Spleen (tissue), 11 donors: ENCODE measurements around the gene VCP. TPM values are rescaled to one million over a fixed set of nuclear protein-coding genes. Genes with fewer than 3 reads are reported as not detected.

Source experiments
- DNase-seq: peaks from one replicate; pipeline ENCODE4 v3.0.0-alpha.2; 2020
- H3K27ac ChIP-seq, 8 donors: fragments of 200-600 bp; sonication (generic) in 7 of 8; 1 replicate in 4 of 8; 2 replicates in 4 of 8; pipeline versions ENCODE4 v1.5.0 to v1.8.0; 2016 to 2021; ENCODE audit warnings: inconsistent platforms in 4 of 8, mild to moderate bottlenecking in 4 of 8, moderate library complexity in 1 of 8
- H3K27me3 ChIP-seq, 7 donors: fragments of 200-600 bp; sonication (generic) in 6 of 7; replicated peaks in 1 of 7; 1 replicate in 4 of 7; 2 replicates in 3 of 7; pipeline versions ENCODE4 v1.5.0 to v1.8.0; 2016 to 2021; ENCODE audit warnings: inconsistent platforms in 3 of 7, mild to moderate bottlenecking in 1 of 7
- H3K36me3 ChIP-seq, 6 donors: fragments of 200-600 bp; sonication (generic) in 5 of 6; 1 replicate in 4 of 6; 2 replicates in 2 of 6; pipeline versions ENCODE4 v1.5.0 to v1.8.0; 2016 to 2021; ENCODE audit warnings: inconsistent platforms in 2 of 6
- H3K4me1 ChIP-seq, 6 donors: fragments of 200-600 bp; sonication (generic) in 5 of 6; 1 replicate in 3 of 6; 2 replicates in 3 of 6; pipeline versions ENCODE4 v1.5.0 to v1.8.0; 2016 to 2021; ENCODE audit warnings: inconsistent platforms in 3 of 6
- H3K4me3 ChIP-seq, 8 donors: fragments of 200-600 bp; sonication (generic) in 7 of 8; 1 replicate in 4 of 8; 2 replicates in 4 of 8; pipeline versions ENCODE4 v1.5.0 to v1.8.0; 2016 to 2021; ENCODE audit warnings: inconsistent platforms in 4 of 8, mild to moderate bottlenecking in 4 of 8, moderate library complexity in 2 of 8
- H3K9me3 ChIP-seq, 8 donors: fragments of 200-600 bp; sonication (generic) in 7 of 8; 1 replicate in 4 of 8; 2 replicates in 4 of 8; pipeline versions ENCODE4 v1.5.0 to v1.8.0; 2016 to 2021; ENCODE audit warnings: inconsistent platforms in 4 of 8
- POLR2A ChIP-seq, 3 donors: fragments of 450-650 bp; IDR thresholded peaks; one replicate each; pipeline ENCODE4 v1.5.1; 2017; ENCODE audit warnings: antibody characterized with exemption in 3 of 3, mild to moderate bottlenecking in 1 of 3
- POLR2AphosphoS5 ChIP-seq, 3 donors: sonication (generic); formaldehyde crosslinking; IDR thresholded peaks; one replicate each; pipeline ENCODE4 v1.5.1; 2017; ENCODE audit warnings: antibody characterized with exemption in 3 of 3
- WGBS, 5 donors: extraction: QIAGEN DNeasy Blood & Tissue Kit in 3 of 5; methylation state at CpG; one replicate each; pipeline versions ENCODE4 v1.1.5 to v1.1.7; 2013 to 2018; 5-methylcytosine and 5-hydroxymethylcytosine counted together
- intact Hi-C: fragments of 100-400 bp; cut with DNase I; formaldehyde crosslinking; loops from one replicate; pipeline ENCODE4 v1.15.0; 2023; ENCODE audit warnings: low total_unique reads
- polyA plus RNA-seq, 3 donors: library from polyadenylated mRNA; stranded (reverse); fragments of 200-250 nt; gene quantifications; one replicate each; pipeline ENCODE4 v1.2.1, GENCODE V29; 2013
- total RNA-seq, 7 donors: library from RNA; depleted of rRNA in 3 of 7; stranded (reverse); fragments of >200 nt in 3 of 7; fragmentation: NEBNext Ultra II Directional in 4 of 7; extraction: Animal tissue kit (Norgen Biotek cat#: 25700) in 4 of 7; gene quantifications; one replicate each; pipeline versions ENCODE4 v1.1.0 to v1.2.1, GENCODE V29; 2016 to 2021
- TF ChIP-seq, protein P1 (sequence below), 11 experiments: fragments of 200-600 bp in 7 of 11; fragments of 450-650 bp in 4 of 11; sonication (generic) in 4 of 11; IDR thresholded peaks in 8 of 11; conservative IDR thresholded peaks in 3 of 11; 1 replicate in 7 of 11; 2 replicates in 4 of 11; pipeline versions ENCODE4 v1.4.0 to v1.8.0; 2016 to 2021; ENCODE audit warnings: antibody characterized with exemption in 11 of 11, inconsistent platforms in 4 of 11, mild to moderate bottlenecking in 1 of 11
- donor health status: healthy with polysubstance abuse.
- donor health status: DM: no; HTN: no; CAD: no; lungs with moderate emphysema.
- donor health status: DM: no; HTN: no; CAD: no.
- donor health status: Bipolar disorder and iron deficiency.
- donor health status: healthy.
- donor health status: DM: no; HTN: no; CAD: no.
- donor health status: DM: yes; HTN: yes; CAD: no.

The VCP gene
- total and polyA plus RNA-seq, 10 donors, result 48.5 to 269 (median 166) TPM

DNA sequence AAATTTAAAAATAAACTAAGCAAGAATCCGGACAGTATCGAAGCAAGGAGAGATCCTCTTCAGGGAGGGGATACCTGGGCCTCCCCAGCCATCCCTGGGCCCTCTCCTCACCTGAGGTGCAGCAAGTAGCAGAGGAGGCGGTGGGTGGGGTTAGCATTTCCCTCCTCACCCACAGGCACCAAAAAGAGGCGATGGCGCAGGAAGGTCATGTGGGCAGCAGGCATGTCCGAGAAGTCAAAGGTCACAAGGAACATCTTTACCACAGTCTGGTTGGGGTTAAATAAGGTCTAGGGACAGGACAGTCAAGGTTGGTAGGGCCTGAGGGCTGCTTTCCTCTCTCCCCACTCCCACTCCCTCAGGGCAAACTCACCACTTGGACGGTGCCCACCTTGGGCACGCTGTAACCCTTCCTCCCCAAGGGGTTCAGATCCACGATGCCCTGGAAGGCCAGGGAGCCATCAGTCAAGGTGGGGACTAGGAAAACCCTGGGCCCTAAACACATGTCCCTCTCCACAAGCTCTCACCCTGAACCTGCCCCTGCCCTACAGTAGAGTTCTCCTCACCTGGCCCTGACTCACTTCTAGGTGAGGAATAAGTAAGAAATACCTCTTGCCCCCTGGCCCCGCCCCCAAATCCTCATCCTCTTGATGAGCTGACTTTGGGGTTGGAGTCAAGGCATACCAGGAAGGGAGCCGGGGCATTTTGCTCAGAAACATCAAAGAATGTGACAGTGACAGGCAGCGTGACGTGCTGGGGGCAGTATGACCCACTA is 33.3 kb upstream of the VCP start:
- no peak overlapping the region for H3K27ac ChIP-seq
- no peak for DNase-seq
- 90 to 95% (median 92%) methylated on average over 13 of the region's 13 CpGs for WGBS, 5 donors
- H3K9me3 ChIP-seq, result no peaks in the 10 kb centered on the region
- H3K4me1 ChIP-seq, result peaks cover 21 to 60% (median 44%) of the 10 kb centered on the region in 6 donors
- no peaks in the 10 kb centered on the region for H3K27me3 ChIP-seq
- no peak overlapping the region for H3K4me3 ChIP-seq
- no peak for TF ChIP-seq POLR2A (IDR thresholded peaks at IDR 0.05)
- intact Hi-C loops, result no loop called here
- H3K36me3 ChIP-seq, result peaks cover 0 to 71% (median 53%) of the 10 kb centered on the region in 6 donors

GRCh38 chr9:35105126-35105525 is 32.7 kb upstream of the VCP start:
- Histone ChIP-seq H3K36me3 (peaks cover 0 to 77% (median 59%) of the 10 kb centered on the region in 6 donors), H3K27ac (no peak overlapping the region), H3K4me1 (peaks cover 17 to 57% (median 38%) of the 10 kb centered on the region in 6 donors), H3K27me3 (no peaks in the 10 kb centered on the region), H3K9me3 (no peaks in the 10 kb centered on the region), H3K4me3 (no peak overlapping the region)
- DNase-seq, result no peak
- TF ChIP-seq, protein P1, sequence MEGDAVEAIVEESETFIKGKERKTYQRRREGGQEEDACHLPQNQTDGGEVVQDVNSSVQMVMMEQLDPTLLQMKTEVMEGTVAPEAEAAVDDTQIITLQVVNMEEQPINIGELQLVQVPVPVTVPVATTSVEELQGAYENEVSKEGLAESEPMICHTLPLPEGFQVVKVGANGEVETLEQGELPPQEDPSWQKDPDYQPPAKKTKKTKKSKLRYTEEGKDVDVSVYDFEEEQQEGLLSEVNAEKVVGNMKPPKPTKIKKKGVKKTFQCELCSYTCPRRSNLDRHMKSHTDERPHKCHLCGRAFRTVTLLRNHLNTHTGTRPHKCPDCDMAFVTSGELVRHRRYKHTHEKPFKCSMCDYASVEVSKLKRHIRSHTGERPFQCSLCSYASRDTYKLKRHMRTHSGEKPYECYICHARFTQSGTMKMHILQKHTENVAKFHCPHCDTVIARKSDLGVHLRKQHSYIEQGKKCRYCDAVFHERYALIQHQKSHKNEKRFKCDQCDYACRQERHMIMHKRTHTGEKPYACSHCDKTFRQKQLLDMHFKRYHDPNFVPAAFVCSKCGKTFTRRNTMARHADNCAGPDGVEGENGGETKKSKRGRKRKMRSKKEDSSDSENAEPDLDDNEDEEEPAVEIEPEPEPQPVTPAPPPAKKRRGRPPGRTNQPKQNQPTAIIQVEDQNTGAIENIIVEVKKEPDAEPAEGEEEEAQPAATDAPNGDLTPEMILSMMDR (IDR thresholded peaks at IDR 0.05 in 8 of 11, conservative IDR thresholded peaks at IDR 0.05 in 3 of 11), result no peak
- no peak for TF ChIP-seq POLR2AphosphoS5 (IDR thresholded peaks at IDR 0.05)
- no peak for TF ChIP-seq POLR2A (IDR thresholded peaks at IDR 0.05)
- 86 to 95% (median 94%) methylated on average over 12 of the region's 12 CpGs for WGBS, 5 donors
- intact Hi-C loops, result no loop called here

DNA sequence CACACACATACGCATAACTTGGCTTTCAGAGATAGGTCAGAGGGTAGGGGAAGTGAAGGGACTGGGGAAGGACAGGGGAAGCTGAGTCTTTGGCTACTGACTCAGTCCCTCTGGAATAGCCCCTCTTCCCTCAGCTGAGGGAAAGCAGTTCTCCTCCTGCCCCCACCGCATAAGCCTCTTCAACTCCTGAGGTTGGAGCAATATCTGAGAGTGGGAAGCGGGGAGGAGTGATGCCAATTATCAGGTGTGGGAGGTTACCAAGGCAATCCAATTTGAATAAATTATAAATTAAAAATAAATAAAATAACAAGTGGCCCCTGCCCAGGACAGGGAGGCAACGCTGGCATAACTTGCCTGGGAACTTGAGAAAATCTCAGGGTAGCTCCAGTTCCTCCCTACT is 32.2 kb upstream of the VCP start:
- peaks cover 17 to 51% (median 33%) of the 10 kb centered on the region in 6 donors for H3K4me1 ChIP-seq
- H3K4me3 ChIP-seq, result no peak overlapping the region
- DNase-seq, result no peak
- no peaks in the 10 kb centered on the region for H3K9me3 ChIP-seq
- peaks cover 0 to 79% (median 64%) of the 10 kb centered on the region in 6 donors for H3K36me3 ChIP-seq
- TF ChIP-seq, protein P1 (IDR thresholded peaks at IDR 0.05 in 8 of 11, conservative IDR thresholded peaks at IDR 0.05 in 3 of 11), result no peak
- no peak for TF ChIP-seq POLR2AphosphoS5 (IDR thresholded peaks at IDR 0.05)
- no peak for TF ChIP-seq POLR2A (IDR thresholded peaks at IDR 0.05)
- H3K27ac ChIP-seq, result peak overlapping the region in 1 of 8 donors; percentile 89
- intact Hi-C loops, result no loop called here
- WGBS, 5 donors, result 90 to 95% (median 94%) methylated on average over 4 of the region's 4 CpGs
- H3K27me3 ChIP-seq, result no peaks in the 10 kb centered on the region

- no peaks in the 10 kb centered on the region for H3K27me3 ChIP-seq
- no peak for TF ChIP-seq POLR2AphosphoS5 (IDR thresholded peaks at IDR 0.05)
- TF ChIP-seq POLR2A (IDR thresholded peaks at IDR 0.05), result no peak
- TF ChIP-seq, protein P1 (IDR thresholded peaks at IDR 0.05 in 8 of 11, conservative IDR thresholded peaks at IDR 0.05 in 3 of 11), result no peak
- peaks cover 16 to 43% (median 26%) of the 10 kb centered on the region in 6 donors for H3K4me1 ChIP-seq
- DNase-seq, result no peak
- peaks cover 0 to 79% (median 67%) of the 10 kb centered on the region in 6 donors for H3K36me3 ChIP-seq
- peak overlapping the region in 6 of 8 donors; percentile 58 to 86 (median 64) for H3K4me3 ChIP-seq
- peak overlapping the region in 7 of 8 donors; percentile 69 to 92 (median 88) for H3K27ac ChIP-seq
- H3K9me3 ChIP-seq, result no peaks in the 10 kb centered on the region
- intact Hi-C loops, result no loop called here
- WGBS, 5 donors, result 45 to 65% (median 54%) methylated on average over 5 of the region's 5 CpGs
Measured at GRCh38 chr9:35103660-35104191, 31.3 kb upstream of the VCP start.
